Tibial nerve (tissue), 4 donors: ENCODE results near the gene LRRC52. TPM values are rescaled to one million over a fixed set of nuclear protein-coding genes. Genes with fewer than 3 reads are reported as not detected.
A peak's percentile ranks its signal among the peaks of the same experiment; 100 is the strongest.
"Not testable (repeated sequence)": the region's sequence is repeated elsewhere in the genome, so short reads cannot be mapped to it uniquely, and the experiment has no call there.

Experiments used
- DNase-seq, 2 donors: peaks; one replicate each; pipeline ENCODE4 v3.0.0-alpha.2; 2019; ENCODE audit warnings: low spot score in 2 of 2
- H3K27ac ChIP-seq, 4 donors: fragments of 200-600 bp; sonication (generic) in 3 of 4; one replicate each; pipeline ENCODE4 v1.5.1; 2017 to 2019; ENCODE audit warnings: mild to moderate bottlenecking in 1 of 4
- H3K27me3 ChIP-seq, 2 donors: fragments of 200-600 bp; sonication (generic) in 1 of 2; one replicate each; pipeline versions ENCODE4 v1.5.1 to v1.6.0; 2017 to 2019
- H3K36me3 ChIP-seq, 3 donors: fragments of 200-600 bp; sonication (generic); one replicate each; pipeline ENCODE4 v1.5.1; 2018 to 2019
- H3K4me1 ChIP-seq, 4 donors: fragments of 200-600 bp; sonication (generic) in 3 of 4; one replicate each; pipeline ENCODE4 v1.5.1; 2017 to 2019
- H3K4me3 ChIP-seq, 4 donors: fragments of 200-600 bp; sonication (generic) in 3 of 4; one replicate each; pipeline ENCODE4 v1.5.1; 2017 to 2019; ENCODE audit warnings: mild to moderate bottlenecking in 1 of 4, moderate library complexity in 1 of 4
- H3K9me3 ChIP-seq, 4 donors: fragments of 200-600 bp; sonication (generic) in 3 of 4; one replicate each; pipeline ENCODE4 v1.5.1; 2017 to 2019
- CTCF ChIP-seq, 5 experiments: fragments of 200-600 bp in 3 of 5; fragments of 450-650 bp in 2 of 5; sonication (generic) in 3 of 5; IDR thresholded peaks; one replicate each; pipeline ENCODE4 v1.5.1; 2016 to 2019; ENCODE audit warnings: antibody characterized with exemption in 5 of 5, mild to moderate bottlenecking in 3 of 5, moderate library complexity in 2 of 5
- EP300 ChIP-seq, 2 donors: sonication (generic); formaldehyde crosslinking; IDR thresholded peaks; one replicate each; pipeline ENCODE4 v1.6.1; 2017; ENCODE audit warnings: antibody characterized with exemption in 2 of 2, mild to moderate bottlenecking in 1 of 2
- POLR2A ChIP-seq, 2 donors: fragments of 450-650 bp; IDR thresholded peaks; one replicate each; pipeline ENCODE4 v1.6.1; 2017; ENCODE audit warnings: antibody characterized with exemption in 2 of 2, mild to moderate bottlenecking in 2 of 2, moderate library complexity in 2 of 2
- WGBS, 2 donors: methylation state at CpG; one replicate each; pipeline ENCODE4 v1.1.5; 2018; 5-methylcytosine and 5-hydroxymethylcytosine counted together
- total RNA-seq, 4 donors: library from RNA; depleted of rRNA; stranded (reverse); fragments of >200 nt; gene quantifications; one replicate each; pipeline ENCODE4 v1.1.0, GENCODE V29; 2016

LRRC52 gene
- total RNA-seq, 4 donors from 2014 or later: not detected

- TF ChIP-seq CTCF (IDR thresholded peaks at IDR 0.05) (no peak), EP300 (IDR thresholded peaks at IDR 0.05) (no peak), POLR2A (IDR thresholded peaks at IDR 0.05) (no peak)
- no peak overlapping the region for H3K4me3 ChIP-seq
- 97 to 98% methylated on average over 24 of the region's 24 CpGs for WGBS, 2 donors
- H3K27me3 ChIP-seq: no peaks in the 10 kb centered on the region
- DNase-seq: no peak
- H3K4me1 ChIP-seq: no peaks in the 10 kb centered on the region
- H3K9me3 ChIP-seq: no peaks in the 10 kb centered on the region
- no peaks in the 10 kb centered on the region for H3K36me3 ChIP-seq
- no peak overlapping the region for H3K27ac ChIP-seq
Measured at GRCh38 chr1:165580931-165581871, 37.4 kb downstream of the LRRC52 start.

GRCh38 chr1:165581926-165582325 is 38.1 kb downstream of the LRRC52 start:
- Histone ChIP-seq H3K9me3 (no peaks in the 10 kb centered on the region), H3K4me3 (no peak overlapping the region), H3K36me3 (no peaks in the 10 kb centered on the region), H3K27ac (no peak overlapping the region), H3K27me3 (no peaks in the 10 kb centered on the region), H3K4me1 (no peaks in the 10 kb centered on the region)
- 96% methylated on average over 22 to 24 of the region's 25 CpGs for WGBS, 2 donors
- DNase-seq: no peak
- TF ChIP-seq CTCF (IDR thresholded peaks at IDR 0.05) (no peak), POLR2A (IDR thresholded peaks at IDR 0.05) (no peak), EP300 (IDR thresholded peaks at IDR 0.05) (no peak)

- Histone ChIP-seq H3K27me3 (no peaks in the 10 kb centered on the region), H3K9me3 (no peaks in the 10 kb centered on the region), H3K27ac (no peak overlapping the region), H3K4me1 (no peaks in the 10 kb centered on the region), H3K36me3 (no peaks in the 10 kb centered on the region), H3K4me3 (no peak overlapping the region)
- WGBS, 2 donors: 76 to 81% methylated on average over 3 of the region's 3 CpGs
- TF ChIP-seq POLR2A (IDR thresholded peaks at IDR 0.05): no peak
- no peak for TF ChIP-seq CTCF (IDR thresholded peaks at IDR 0.05)
- no peak for TF ChIP-seq EP300 (IDR thresholded peaks at IDR 0.05)
- no peak for DNase-seq
Measured at GRCh38 chr1:165586398-165586797, 42.6 kb downstream of the LRRC52 start.

GRCh38 chr1:165591391-165591790 is 47.6 kb downstream of the LRRC52 start:
- DNase-seq, H3K4me3 ChIP-seq, H3K27me3 ChIP-seq, H3K36me3 ChIP-seq, H3K27ac ChIP-seq, H3K9me3 ChIP-seq: not testable (repeated sequence)
- 83 to 86% methylated on average over 4 of the region's 4 CpGs for WGBS, 2 donors
- H3K4me1 ChIP-seq: peaks cover 0 to 12% (median 0%) of the 10 kb centered on the region in 4 donors

- Histone ChIP-seq H3K36me3 (no peaks in the 10 kb centered on the region), H3K4me3 (no peak overlapping the region), H3K9me3 (no peaks in the 10 kb centered on the region), H3K27ac (no peak overlapping the region), H3K4me1 (peaks cover 0 to 20% (median 5%) of the 10 kb centered on the region in 4 donors), H3K27me3 (no peaks in the 10 kb centered on the region)
- 1 to 3% methylated on average over 10 of the region's 10 CpGs for WGBS, 2 donors
- peak; percentile 78 to 98 for DNase-seq
- TF ChIP-seq POLR2A (IDR thresholded peaks at IDR 0.05) (no peak), EP300 (IDR thresholded peaks at IDR 0.05) (no peak), CTCF (IDR thresholded peaks at IDR 0.05) (peak; percentile 86 to 93 (median 92))
Measured at GRCh38 chr1:165592945-165593823, 49.4 kb downstream of the LRRC52 start.
